Activated CD8-positive, alpha-beta memory T cell treated with anti-CD3 and anti-CD28 coated beads for 4 hours (primary cell): ENCODE measurements around the gene TSHR.
"Not testable (repeated sequence)": the region's sequence is repeated elsewhere in the genome, so short reads cannot be mapped to it uniquely, and the experiment has no call there.

Experiments
- DNase-seq, 2 donors: peaks; one replicate each; pipeline ENCODE4 v3.0.0-alpha.2; 2020; ENCODE audit warnings: low read depth in 2 of 2

TSHR gene

DNA sequence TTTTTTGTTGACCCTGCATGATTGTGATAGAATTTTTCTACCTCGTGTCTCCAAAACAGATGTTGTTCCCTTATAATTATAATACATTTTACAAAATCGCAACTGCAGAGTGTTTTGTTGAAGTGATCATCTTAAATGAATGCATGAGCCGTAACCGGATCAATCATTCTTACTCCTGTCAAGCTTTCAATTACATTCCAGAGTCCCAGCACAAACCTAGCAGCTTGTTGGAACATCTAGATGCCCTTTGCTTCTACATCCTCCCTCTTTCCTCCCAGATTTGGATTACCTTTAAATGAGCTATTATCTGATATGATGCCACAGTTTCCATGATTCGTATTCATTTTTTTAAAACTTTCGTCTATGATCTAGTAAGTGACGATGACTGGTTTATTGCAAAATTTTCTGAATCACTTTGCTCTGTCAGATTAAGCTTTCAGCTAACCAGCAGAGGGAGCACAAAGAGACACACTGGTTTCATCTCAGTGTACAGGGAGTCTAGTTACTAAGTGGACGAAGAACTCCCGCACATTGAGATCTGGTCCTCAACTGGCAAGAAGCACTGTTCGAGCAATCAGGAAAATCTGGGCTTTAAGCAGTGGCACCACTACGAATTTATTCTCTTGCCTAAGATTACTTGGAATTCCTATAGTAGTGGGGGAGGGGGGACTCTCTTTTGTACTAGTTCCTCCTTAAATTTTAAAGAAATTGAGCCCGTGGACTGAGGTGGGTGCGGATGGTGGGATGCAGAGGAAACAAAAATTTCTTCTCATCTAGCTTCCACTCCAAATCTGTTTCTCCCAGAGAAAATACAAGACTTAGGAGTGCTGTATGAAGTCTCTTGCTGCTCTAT lies 40.9 kb downstream of the TSHR start:
- DNase-seq, result no peak

DNA sequence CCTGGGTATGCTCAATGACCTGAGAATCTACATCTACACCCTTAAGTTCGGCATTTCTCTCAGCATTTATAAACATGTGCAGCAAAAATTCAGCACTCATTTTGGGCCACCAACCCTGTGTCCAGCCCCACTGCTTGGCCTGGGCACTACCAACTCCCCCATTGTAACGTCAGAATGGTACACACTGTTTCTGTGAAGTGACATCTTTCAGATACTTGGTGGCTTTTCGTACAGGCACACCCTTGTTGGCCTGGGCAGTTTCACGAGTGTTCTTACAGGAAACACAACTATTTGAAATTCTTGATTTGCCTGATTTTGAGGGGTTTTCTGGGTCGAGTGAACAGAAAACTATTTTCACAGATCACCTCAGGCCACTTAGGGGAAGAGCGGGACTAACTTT lies 46.0 kb downstream of the TSHR start:
- DNase-seq, result no peak

DNA sequence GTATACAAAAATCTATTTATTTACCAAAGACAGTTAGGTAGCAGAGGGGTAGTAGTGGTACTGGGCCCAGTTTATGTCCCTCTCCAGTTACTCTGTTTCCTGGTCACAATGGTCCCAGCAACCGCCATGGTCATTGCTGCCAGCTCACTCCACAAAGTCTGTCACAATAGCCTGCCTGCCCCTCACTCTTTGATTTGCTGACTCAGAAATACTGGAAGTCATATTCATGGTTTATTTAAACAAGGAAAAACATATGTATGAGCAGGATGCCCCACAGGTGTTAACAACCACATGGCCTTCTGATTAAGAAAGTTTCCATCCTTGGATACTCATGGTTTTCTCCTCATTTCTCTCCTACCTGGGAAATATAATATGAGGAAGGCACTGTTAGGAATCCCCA lies 49.2 kb downstream of the TSHR start:
- DNase-seq, result no peak

- no peak for DNase-seq
These were observed 50.3 kb downstream of the TSHR start for GRCh38 chr14:81005540-81006228.

GRCh38 chr14:81006266-81006665 lies 50.8 kb downstream of the TSHR start:
- DNase-seq, result no peak

GRCh38 chr14:81007131-81007530 lies 51.7 kb downstream of the TSHR start:
- no peak for DNase-seq

GRCh38 chr14:81009346-81009745 lies 53.9 kb downstream of the TSHR start:
- DNase-seq, result no peak

DNA sequence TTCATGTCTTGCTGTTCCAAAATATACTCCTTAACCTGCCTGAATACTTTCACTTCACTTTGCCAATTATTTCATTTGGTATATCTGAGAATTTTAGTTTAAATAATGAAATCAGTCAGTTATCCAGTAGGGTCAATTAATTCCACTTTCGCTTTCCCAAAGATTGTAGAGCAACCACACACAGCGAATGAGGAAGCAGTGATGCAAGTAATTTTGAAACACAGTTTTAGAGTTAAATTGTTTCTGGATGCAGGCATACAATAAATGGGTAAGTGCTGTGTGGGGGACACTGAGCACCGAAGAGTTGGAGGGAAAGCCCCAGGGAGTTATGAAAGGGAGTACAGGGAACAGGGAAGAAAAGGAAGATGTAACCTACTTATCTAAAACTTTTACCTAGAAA lies 62.8 kb downstream of the TSHR start:
- no peak for DNase-seq

- no peak for DNase-seq
These were observed 63.3 kb downstream of the TSHR start for GRCh38 chr14:81018684-81019083.

GRCh38 chr14:81019113-81019512 lies 63.7 kb downstream of the TSHR start:
- DNase-seq, result not testable (repeated sequence)

DNA sequence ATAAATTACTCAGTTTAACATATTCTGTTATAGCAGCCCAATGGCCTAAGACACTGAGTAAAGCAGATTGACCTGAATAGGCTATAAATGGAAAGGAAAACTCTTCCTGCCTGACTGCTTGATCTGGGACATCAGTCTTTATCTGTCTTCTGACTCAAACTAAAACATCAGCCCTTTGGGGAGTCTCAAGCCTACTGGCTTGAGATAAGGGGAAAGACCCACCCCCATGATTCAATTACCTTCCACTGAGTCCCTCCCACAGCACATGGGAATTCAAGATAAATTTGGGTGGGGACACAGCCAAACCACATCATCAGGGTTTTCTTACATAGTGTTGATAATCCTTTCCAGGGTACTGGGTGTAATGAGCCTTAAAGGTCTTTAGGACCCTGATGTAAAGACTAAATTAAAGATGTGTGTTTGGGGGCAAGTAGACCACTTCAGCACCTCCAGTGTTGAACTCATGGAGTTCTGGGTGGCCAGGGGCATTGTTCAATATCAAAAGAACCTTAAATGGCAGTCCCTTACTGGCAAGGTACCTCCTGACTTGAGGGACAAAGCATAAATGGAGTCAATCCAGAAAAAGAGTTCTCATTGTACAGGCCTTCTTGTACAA lies 67.8 kb downstream of the TSHR start:
- DNase-seq, result no peak

- no peak for DNase-seq
These were observed 73.0 kb downstream of the TSHR start for GRCh38 chr14:81028461-81028860.

DNA sequence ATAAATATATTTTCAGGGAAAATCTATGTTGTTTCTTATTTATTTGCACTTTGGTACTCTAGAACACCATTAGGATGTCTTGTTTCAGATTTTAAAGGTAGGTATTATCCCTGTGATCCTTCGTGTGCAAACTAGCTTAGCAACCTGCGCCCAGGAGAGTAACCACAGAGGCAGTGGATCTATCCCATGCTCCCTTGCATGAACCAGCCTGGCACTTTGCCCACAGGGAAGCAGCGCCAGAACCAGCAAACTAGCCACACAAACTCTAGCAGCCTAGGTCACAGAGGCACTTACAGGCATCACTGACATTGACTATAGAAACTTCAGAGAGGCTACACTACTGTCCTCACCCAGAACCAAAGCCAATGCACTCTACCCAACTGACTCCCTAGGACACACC lies 76.1 kb downstream of the TSHR start:
- no peak for DNase-seq

DNA sequence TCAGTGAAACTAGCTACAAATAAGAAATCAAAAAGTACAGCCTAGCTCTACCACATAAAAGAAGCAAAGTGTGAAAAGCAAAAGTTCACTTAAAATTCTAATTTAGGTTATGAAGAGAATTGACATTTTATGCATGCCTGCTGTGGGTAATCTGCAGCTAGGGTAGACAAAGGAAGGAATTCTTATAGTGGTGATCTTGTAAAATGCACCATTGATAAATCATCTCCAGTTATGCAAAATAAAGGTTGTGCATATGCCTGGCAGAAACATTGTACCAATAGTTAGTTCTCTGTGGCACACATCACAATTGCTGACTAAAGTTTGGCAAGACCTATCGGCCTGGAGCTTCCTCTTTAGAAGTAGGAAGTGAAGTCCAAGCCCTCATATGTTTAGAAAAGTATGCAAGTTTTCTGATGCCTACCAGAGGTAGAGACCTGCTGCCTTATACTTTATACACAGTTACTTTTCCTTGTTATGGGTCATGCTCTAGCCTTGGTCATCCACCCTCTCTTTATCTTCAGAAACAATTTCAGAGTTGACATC lies 78.3 kb downstream of the TSHR start:
- DNase-seq, result no peak

- DNase-seq, result no peak
These were observed 87.0 kb downstream of the TSHR start for GRCh38 chr14:81042438-81042837.

DNA sequence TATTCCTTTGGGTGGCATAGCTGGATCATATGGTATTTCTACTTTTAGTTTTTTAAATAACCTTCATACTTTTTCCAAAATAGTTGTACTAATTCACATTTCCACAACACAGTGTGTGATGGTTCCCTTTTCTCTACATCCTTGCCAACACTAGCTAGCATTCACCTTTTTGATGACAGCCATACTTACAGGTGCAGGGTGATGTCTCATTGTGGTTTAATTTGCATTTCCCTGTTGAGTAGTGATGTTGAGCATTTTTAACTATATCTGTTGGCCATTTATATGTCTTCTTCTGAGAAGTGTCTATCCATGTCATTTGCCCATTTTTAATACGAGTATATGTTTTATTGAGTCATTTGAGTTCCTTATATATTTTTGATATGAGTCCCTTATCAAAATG lies 96.1 kb downstream of the TSHR start:
- DNase-seq, result no peak

GRCh38 chr14:81054057-81054456 lies 98.6 kb downstream of the TSHR start:
- not testable (repeated sequence) for DNase-seq

DNA sequence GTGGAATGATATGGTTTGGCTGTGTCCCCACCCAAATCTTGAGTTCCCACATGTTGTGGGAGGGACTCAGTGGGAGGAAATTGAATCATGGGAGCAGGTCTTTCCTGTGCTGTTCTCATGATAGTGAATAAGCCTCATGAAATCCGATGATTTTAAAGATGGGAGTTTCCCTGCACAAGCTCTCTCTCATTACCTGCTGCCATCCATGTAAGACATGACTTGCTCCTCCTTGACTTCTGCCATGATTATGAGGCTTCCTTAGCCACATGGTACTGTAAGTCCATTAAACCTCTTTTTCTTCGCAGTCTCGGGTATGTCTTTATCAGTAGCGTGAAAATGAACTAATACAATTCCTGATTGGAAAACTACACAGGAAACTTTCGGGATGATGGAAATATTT lies 100.5 kb downstream of the TSHR start:
- DNase-seq, result no peak

- no peak for DNase-seq
These were observed 107.0 kb downstream of the TSHR start for GRCh38 chr14:81062380-81062779.

GRCh38 chr14:81062816-81063215 lies 107.4 kb downstream of the TSHR start:
- DNase-seq, result no peak

GRCh38 chr14:81066672-81067071 lies 111.3 kb downstream of the TSHR start:
- no peak for DNase-seq

DNA sequence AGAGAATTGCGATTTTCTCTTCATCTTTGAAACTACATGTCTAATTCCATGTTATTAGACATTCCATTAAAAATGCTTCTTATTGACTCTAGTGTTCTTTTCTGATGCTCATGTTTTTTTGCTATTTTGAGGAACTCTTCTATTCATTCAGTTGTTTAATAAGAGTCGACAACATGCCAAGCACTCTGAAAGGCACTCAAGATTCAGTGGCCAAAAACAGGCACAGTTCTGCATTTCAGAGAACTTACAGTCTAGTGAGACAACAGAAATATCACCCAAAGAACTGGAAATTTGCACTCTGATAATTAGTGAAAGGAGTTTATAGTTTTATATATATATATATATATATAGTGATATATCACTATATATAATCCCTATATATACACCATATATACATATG lies 111.7 kb downstream of the TSHR start:
- DNase-seq, result no peak
